ENCODE results near the gene SYT1. TPM values are rescaled to one million over a fixed set of nuclear protein-coding genes. Genes with fewer than 3 reads are reported as not detected.

SYT1 gene
- total RNA-seq, 3 donors from 2014 or later (not counting 1 experiment from before 2014, with no cell fraction given) = not detected

- 78% methylated on average over 1 of the region's 2 CpGs for WGBS (ENCODE audit: insufficient coverage)
Measured at GRCh38 chr12:79186506-79186905, 321.9 kb downstream of the SYT1 start.

GRCh38 chr12:79187032-79187431 lies 322.5 kb downstream of the SYT1 start:
- no peaks in the 10 kb centered on the region for H3K36me3 Mint-ChIP-seq
- no peaks in the 10 kb centered on the region for H3K27me3 Mint-ChIP-seq (ENCODE audit: low read depth in 2 of 2)
- H3K4me1 ChIP-seq (ENCODE audit: control insufficient read depth, insufficient read depth, low read length) = no peaks in the 10 kb centered on the region
- WGBS (ENCODE audit: insufficient coverage) = 76% methylated on average over 3 of the region's 4 CpGs
- TF ChIP-seq CTCF (IDR thresholded peaks at IDR 0.05) = no peak
- H3K27ac ChIP-seq (ENCODE audit: low read length) = no peak overlapping the region
- peaks cover 6 to 9% of the 10 kb centered on the region in 2 donors for H3K9me3 Mint-ChIP-seq
- H3K4me3 ChIP-seq (ENCODE audit: low read length) = no peak overlapping the region
- intact Hi-C loops (cut with micrococcal nuclease) = no loop called here
- H3K4me1 Mint-ChIP-seq = no peaks in the 10 kb centered on the region
- ATAC-seq = no peak
- H3K27me3 ChIP-seq (ENCODE audit: control insufficient read depth, insufficient read depth, low read length) = no peaks in the 10 kb centered on the region
- DNase-seq = no peak
- H3K27ac Mint-ChIP-seq = no peak overlapping the region
- H3K36me3 ChIP-seq (ENCODE audit: control insufficient read depth, insufficient read depth, low read length) = no peaks in the 10 kb centered on the region
- H3K9me3 ChIP-seq (ENCODE audit: control insufficient read depth, insufficient read depth, low read length) = no peaks in the 10 kb centered on the region
- H3K4me3 Mint-ChIP-seq = no peak overlapping the region

More at GRCh38 chr12:79186506-79186905, 321.9 kb downstream of the SYT1 start:
- Mint-ChIP-seq H3K4me3 (no peak overlapping the region), H3K27me3 (ENCODE audit: low read depth in 2 of 2) (no peaks in the 10 kb centered on the region), H3K27ac (no peak overlapping the region), H3K36me3 (no peaks in the 10 kb centered on the region), H3K4me1 (no peaks in the 10 kb centered on the region), H3K9me3 (peaks cover 4 to 7% of the 10 kb centered on the region in 2 donors)
- Histone ChIP-seq H3K27ac (ENCODE audit: low read length) (no peak overlapping the region), H3K36me3 (ENCODE audit: control insufficient read depth, insufficient read depth, low read length) (no peaks in the 10 kb centered on the region), H3K4me1 (ENCODE audit: control insufficient read depth, insufficient read depth, low read length) (no peaks in the 10 kb centered on the region), H3K4me3 (ENCODE audit: low read length) (no peak overlapping the region), H3K27me3 (ENCODE audit: control insufficient read depth, insufficient read depth, low read length) (no peaks in the 10 kb centered on the region), H3K9me3 (ENCODE audit: control insufficient read depth, insufficient read depth, low read length) (no peaks in the 10 kb centered on the region)
- ATAC-seq = no peak
- intact Hi-C loops (cut with micrococcal nuclease) = no loop called here
- TF ChIP-seq CTCF (IDR thresholded peaks at IDR 0.05) = no peak
- DNase-seq = no peak

DNA sequence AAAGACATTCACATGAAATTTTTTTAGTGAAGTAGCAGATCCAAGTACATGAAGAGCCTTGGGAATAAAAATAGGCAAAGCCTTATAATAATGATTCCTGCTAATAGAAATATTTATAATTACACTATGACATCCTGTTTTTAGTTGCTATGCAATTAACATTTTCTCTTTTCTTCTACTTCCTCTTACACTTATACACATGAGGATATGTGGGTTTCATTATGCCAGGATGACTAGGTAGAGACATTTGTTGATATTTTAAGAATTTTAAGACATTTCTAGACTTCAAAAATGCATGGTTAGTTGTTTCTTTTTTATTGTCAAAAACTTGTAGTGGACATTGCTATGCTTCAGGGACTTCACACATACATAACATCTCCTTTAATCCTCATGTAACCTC lies 326.8 kb downstream of the SYT1 start:
- no peak overlapping the region for H3K4me3 ChIP-seq (ENCODE audit: low read length)
- H3K27me3 Mint-ChIP-seq (ENCODE audit: low read depth in 2 of 2) = no peaks in the 10 kb centered on the region
- H3K27ac ChIP-seq (ENCODE audit: low read length) = no peak overlapping the region
- no peaks in the 10 kb centered on the region for H3K36me3 ChIP-seq (ENCODE audit: control insufficient read depth, insufficient read depth, low read length)
- H3K4me1 Mint-ChIP-seq = no peaks in the 10 kb centered on the region
- H3K9me3 ChIP-seq (ENCODE audit: control insufficient read depth, insufficient read depth, low read length) = no peaks in the 10 kb centered on the region
- DNase-seq (no peak), ATAC-seq (no peak)
- H3K9me3 Mint-ChIP-seq = peaks cover 6 to 10% of the 10 kb centered on the region in 2 donors
- no peak for TF ChIP-seq CTCF (IDR thresholded peaks at IDR 0.05)
- no peaks in the 10 kb centered on the region for H3K27me3 ChIP-seq (ENCODE audit: control insufficient read depth, insufficient read depth, low read length)
- intact Hi-C loops (cut with micrococcal nuclease) = no loop called here
- H3K4me3 Mint-ChIP-seq = no peak overlapping the region
- H3K36me3 Mint-ChIP-seq = no peaks in the 10 kb centered on the region
- H3K4me1 ChIP-seq (ENCODE audit: control insufficient read depth, insufficient read depth, low read length) = no peaks in the 10 kb centered on the region
- H3K27ac Mint-ChIP-seq = no peak overlapping the region

DNA sequence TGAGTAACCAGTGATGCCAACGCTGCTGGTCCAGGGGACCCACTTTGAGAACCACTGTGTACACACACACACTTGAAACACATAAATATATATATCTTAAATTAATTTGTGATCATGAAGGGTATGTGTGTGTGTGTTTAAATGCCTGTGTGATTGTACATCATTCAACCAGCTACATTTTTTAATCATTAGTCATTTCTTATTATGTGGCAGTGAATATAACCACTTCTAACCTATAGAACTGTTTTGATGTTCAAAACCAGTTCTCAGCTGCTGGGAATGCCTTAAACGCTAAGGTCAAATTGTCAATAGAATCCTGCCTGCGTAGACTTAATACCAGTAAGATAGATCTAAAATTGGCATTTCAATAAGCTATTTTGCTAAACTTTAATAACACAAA lies 330.0 kb downstream of the SYT1 start:
- DNase-seq (no peak), ATAC-seq (no peak)
- H3K9me3 Mint-ChIP-seq = peaks cover 3 to 13% of the 10 kb centered on the region in 2 donors
- Histone ChIP-seq H3K27ac (ENCODE audit: low read length) (no peak overlapping the region), H3K27me3 (ENCODE audit: control insufficient read depth, insufficient read depth, low read length) (no peaks in the 10 kb centered on the region), H3K36me3 (ENCODE audit: control insufficient read depth, insufficient read depth, low read length) (no peaks in the 10 kb centered on the region), H3K4me1 (ENCODE audit: control insufficient read depth, insufficient read depth, low read length) (no peaks in the 10 kb centered on the region), H3K4me3 (ENCODE audit: low read length) (no peak overlapping the region), H3K9me3 (ENCODE audit: control insufficient read depth, insufficient read depth, low read length) (no peaks in the 10 kb centered on the region)
- no peaks in the 10 kb centered on the region for H3K36me3 Mint-ChIP-seq
- no peak for TF ChIP-seq CTCF (IDR thresholded peaks at IDR 0.05)
- 92% methylated on average over 2 of the region's 3 CpGs for WGBS (ENCODE audit: insufficient coverage)
- no peaks in the 10 kb centered on the region for H3K4me1 Mint-ChIP-seq
- H3K4me3 Mint-ChIP-seq = no peak overlapping the region
- intact Hi-C loops (cut with micrococcal nuclease) = no loop called here
- H3K27me3 Mint-ChIP-seq (ENCODE audit: low read depth in 2 of 2) = no peaks in the 10 kb centered on the region
- H3K27ac Mint-ChIP-seq = no peak overlapping the region

Measured in natural killer cell (primary cell).